Heart left ventricle (tissue), 13 donors: ENCODE measurements around the gene DPEP3.

ENCODE experiments used
- POLR2A ChIP-seq, 2 donors: fragments of 450-650 bp; IDR thresholded peaks; one replicate each; pipeline ENCODE4 v1.6.1; 2017; ENCODE audit warnings: antibody characterized with exemption in 2 of 2, mild to moderate bottlenecking in 2 of 2, moderate library complexity in 2 of 2
- TF ChIP-seq, protein P1 (sequence below), 12 donors: fragments of 200-600 bp; sonication (generic) in 4 of 12; IDR thresholded peaks; one replicate each; pipeline versions ENCODE4 v1.5.0 to v1.8.0; 2018 to 2022; ENCODE audit warnings: antibody characterized with exemption in 12 of 12, mild to moderate bottlenecking in 5 of 12
- donor health status: ischemic (EF 13 %, LVEDD 7.1; RV severe dilation, severe dysfunction).
- donor health status: DM: no; HTN: yes; CAD: no.
- donor health status: DM: no; HTN: no; CAD: no.
- donor health status: ischemic (EF 25% LVEDD 6.9; RV normal size, moderate dysfunction).
- donor health status: ischemic (EF 25% LVEDD 5.7; RV mildly dilated, moderate dysfunction).
- donor health status: ischemic (EF 35%, LVEDD 5.7; RV mildly dilated, moderate dysfunction).
- donor health status: nonischemic (EF 11% LVEDD 7.7; RV severe dilation, severe dysfunction).
- donor health status: DM: yes; HTN: yes; CAD: no.
- donor health status: PGD.
- donor health status: ischemic (EF 29% LVEDD 5.4; RV normal size, mild dysfunction).
- donor health status: nonischemic (EF 23%, LVEDD 6.1; RV moderate dilation, normal function).

DNA sequence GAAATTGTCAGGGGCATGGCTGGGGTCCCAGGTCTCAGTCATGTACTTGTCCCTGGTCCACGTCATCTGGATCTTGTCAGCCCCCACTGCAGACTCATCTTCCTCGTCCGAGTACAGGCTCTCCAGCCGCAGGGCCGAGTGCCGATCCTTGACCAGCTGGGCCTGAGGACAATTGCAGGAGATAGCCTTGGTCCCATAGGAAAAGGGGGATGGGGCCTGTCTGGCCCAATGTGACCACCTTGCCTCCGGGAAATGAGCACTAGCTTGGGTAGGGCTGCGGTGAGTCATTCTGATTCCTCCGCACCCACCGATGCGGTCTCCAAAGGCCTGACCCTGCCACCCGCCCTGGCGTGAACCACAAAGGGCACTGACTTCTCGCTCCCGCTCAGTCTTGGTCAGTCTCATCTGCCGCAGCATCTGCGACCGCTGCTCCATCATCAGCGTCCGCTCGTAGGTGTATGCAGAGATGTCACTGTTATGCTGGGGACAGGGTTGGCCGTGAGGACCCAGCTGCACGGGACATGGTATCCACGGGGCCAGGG is 34.8 kb downstream of the DPEP3 start:
- TF ChIP-seq, protein P1, sequence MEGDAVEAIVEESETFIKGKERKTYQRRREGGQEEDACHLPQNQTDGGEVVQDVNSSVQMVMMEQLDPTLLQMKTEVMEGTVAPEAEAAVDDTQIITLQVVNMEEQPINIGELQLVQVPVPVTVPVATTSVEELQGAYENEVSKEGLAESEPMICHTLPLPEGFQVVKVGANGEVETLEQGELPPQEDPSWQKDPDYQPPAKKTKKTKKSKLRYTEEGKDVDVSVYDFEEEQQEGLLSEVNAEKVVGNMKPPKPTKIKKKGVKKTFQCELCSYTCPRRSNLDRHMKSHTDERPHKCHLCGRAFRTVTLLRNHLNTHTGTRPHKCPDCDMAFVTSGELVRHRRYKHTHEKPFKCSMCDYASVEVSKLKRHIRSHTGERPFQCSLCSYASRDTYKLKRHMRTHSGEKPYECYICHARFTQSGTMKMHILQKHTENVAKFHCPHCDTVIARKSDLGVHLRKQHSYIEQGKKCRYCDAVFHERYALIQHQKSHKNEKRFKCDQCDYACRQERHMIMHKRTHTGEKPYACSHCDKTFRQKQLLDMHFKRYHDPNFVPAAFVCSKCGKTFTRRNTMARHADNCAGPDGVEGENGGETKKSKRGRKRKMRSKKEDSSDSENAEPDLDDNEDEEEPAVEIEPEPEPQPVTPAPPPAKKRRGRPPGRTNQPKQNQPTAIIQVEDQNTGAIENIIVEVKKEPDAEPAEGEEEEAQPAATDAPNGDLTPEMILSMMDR (IDR thresholded peaks at IDR 0.05): no peak
- no peak for TF ChIP-seq POLR2A (IDR thresholded peaks at IDR 0.05)
